Measurements from ENCODE around the gene SCCPDH. TPM values are rescaled to one million over a fixed set of nuclear protein-coding genes. Genes with fewer than 3 reads are reported as not detected.
"Not testable (repeated sequence)": the region's sequence is repeated elsewhere in the genome, so short reads cannot be mapped to it uniquely, and the experiment has no call there.

SCCPDH gene
- total and polyA plus RNA-seq, 4 donors: 52.1 to 84.3 (median 78.5) TPM

GRCh38 chr1:246711548-246712003 lies 12.6 kb upstream of the SCCPDH start:
- Histone ChIP-seq H3K36me3 (ENCODE audit: control insufficient read depth in 4 of 4, insufficient read depth in 3 of 4, low read depth in 1 of 4, low read length in 3 of 4) (no peaks in the 10 kb centered on the region), H3K9me3 (ENCODE audit: control insufficient read depth in 4 of 4, low read length in 3 of 4) (no peaks in the 10 kb centered on the region), H3K4me1 (ENCODE audit: control insufficient read depth in 4 of 4, insufficient read depth in 4 of 4, low read length in 3 of 4) (peaks cover 8 to 41% (median 33%) of the 10 kb centered on the region in 4 donors), H3K27ac (ENCODE audit: low read depth in 1 of 2, low read length in 2 of 2) (peak overlapping the region in 1 of 2 donors; percentile 25), H3K27me3 (ENCODE audit: control insufficient read depth in 4 of 4, insufficient read depth in 4 of 4, low read length in 3 of 4) (no peaks in the 10 kb centered on the region), H3K9ac (ENCODE audit: low read depth in 1 of 2, low read length in 2 of 2) (no peak overlapping the region), H3K4me3 (ENCODE audit: low read depth in 1 of 3, low read length in 3 of 3) (no peak overlapping the region)
- 56% methylated on average over 3 of the region's 3 CpGs for WGBS
- DNase-seq (ENCODE audit: low spot score): no peak
- TF ChIP-seq EGR1 (IDR thresholded peaks at IDR 0.05; ENCODE audit: low read depth in 2 of 2): no peak
- TF ChIP-seq RXRA (IDR thresholded peaks at IDR 0.05): peak in 1 of 2 donors; percentile 30
- peak in 1 of 2 donors; percentile 53 for TF ChIP-seq HNF4A (conservative IDR thresholded peaks at IDR 0.05)
- TF ChIP-seq NR2F2 (IDR thresholded peaks at IDR 0.05): no peak
- no peak for TF ChIP-seq TAF1 (conservative IDR thresholded peaks at IDR 0.05)

DNA sequence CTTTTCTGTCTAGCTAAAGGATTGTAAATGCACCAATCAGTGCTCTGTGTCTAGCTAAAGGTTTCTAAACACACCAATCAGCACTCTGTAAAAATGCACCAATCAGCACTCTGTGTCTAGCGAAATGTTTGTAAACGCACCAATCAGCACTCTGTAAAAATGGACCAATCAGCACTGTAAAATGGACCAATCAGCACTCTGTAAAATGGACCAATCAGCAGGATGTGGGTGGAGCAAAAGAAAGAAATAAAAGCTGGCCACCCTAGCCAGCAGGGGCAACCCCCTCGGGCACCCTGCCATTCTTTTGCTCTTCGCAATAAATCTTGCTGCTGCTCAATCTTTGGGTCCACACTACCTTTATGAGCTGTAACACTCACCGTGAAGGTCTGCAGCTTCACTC lies 11.8 kb upstream of the SCCPDH start:
- not testable (repeated sequence) for H3K27ac ChIP-seq (ENCODE audit: low read depth in 1 of 2, low read length in 2 of 2); H3K4me3 ChIP-seq (ENCODE audit: low read depth in 1 of 3, low read length in 3 of 3); DNase-seq (ENCODE audit: low spot score); H3K36me3 ChIP-seq (ENCODE audit: control insufficient read depth in 4 of 4, insufficient read depth in 3 of 4, low read depth in 1 of 4, low read length in 3 of 4); H3K27me3 ChIP-seq (ENCODE audit: control insufficient read depth in 4 of 4, insufficient read depth in 4 of 4, low read length in 3 of 4); H3K9ac ChIP-seq (ENCODE audit: low read depth in 1 of 2, low read length in 2 of 2); H3K9me3 ChIP-seq (ENCODE audit: control insufficient read depth in 4 of 4, low read length in 3 of 4)
- 97% methylated on average over 5 of the region's 5 CpGs for WGBS
- peaks cover 8 to 37% (median 28%) of the 10 kb centered on the region in 4 donors for H3K4me1 ChIP-seq (ENCODE audit: control insufficient read depth in 4 of 4, insufficient read depth in 4 of 4, low read length in 3 of 4)

- H3K36me3 ChIP-seq (ENCODE audit: control insufficient read depth in 4 of 4, insufficient read depth in 3 of 4, low read depth in 1 of 4, low read length in 3 of 4); H3K27me3 ChIP-seq (ENCODE audit: control insufficient read depth in 4 of 4, insufficient read depth in 4 of 4, low read length in 3 of 4); H3K9ac ChIP-seq (ENCODE audit: low read depth in 1 of 2, low read length in 2 of 2); H3K4me3 ChIP-seq (ENCODE audit: low read depth in 1 of 3, low read length in 3 of 3); DNase-seq (ENCODE audit: low spot score); H3K9me3 ChIP-seq (ENCODE audit: control insufficient read depth in 4 of 4, low read length in 3 of 4); H3K4me1 ChIP-seq (ENCODE audit: control insufficient read depth in 4 of 4, insufficient read depth in 4 of 4, low read length in 3 of 4); H3K27ac ChIP-seq (ENCODE audit: low read depth in 1 of 2, low read length in 2 of 2): not testable (repeated sequence)
- 97% methylated on average over 1 of the region's 2 CpGs for WGBS
Observed at GRCh38 chr1:246719361-246719760, 4.8 kb upstream of the SCCPDH start.

GRCh38 chr1:246720814-246721213 lies 3.4 kb upstream of the SCCPDH start:
- H3K9ac ChIP-seq (ENCODE audit: low read depth in 1 of 2, low read length in 2 of 2); H3K36me3 ChIP-seq (ENCODE audit: control insufficient read depth in 4 of 4, insufficient read depth in 3 of 4, low read depth in 1 of 4, low read length in 3 of 4); H3K9me3 ChIP-seq (ENCODE audit: control insufficient read depth in 4 of 4, low read length in 3 of 4); H3K4me3 ChIP-seq (ENCODE audit: low read depth in 1 of 3, low read length in 3 of 3); H3K27me3 ChIP-seq (ENCODE audit: control insufficient read depth in 4 of 4, insufficient read depth in 4 of 4, low read length in 3 of 4); H3K27ac ChIP-seq (ENCODE audit: low read depth in 1 of 2, low read length in 2 of 2); DNase-seq (ENCODE audit: low spot score): not testable (repeated sequence)
- H3K4me1 ChIP-seq (ENCODE audit: control insufficient read depth in 4 of 4, insufficient read depth in 4 of 4, low read length in 3 of 4): peaks cover 2 to 11% (median 7%) of the 10 kb centered on the region in 4 donors
- 93% methylated on average over 7 of the region's 7 CpGs for WGBS

DNA sequence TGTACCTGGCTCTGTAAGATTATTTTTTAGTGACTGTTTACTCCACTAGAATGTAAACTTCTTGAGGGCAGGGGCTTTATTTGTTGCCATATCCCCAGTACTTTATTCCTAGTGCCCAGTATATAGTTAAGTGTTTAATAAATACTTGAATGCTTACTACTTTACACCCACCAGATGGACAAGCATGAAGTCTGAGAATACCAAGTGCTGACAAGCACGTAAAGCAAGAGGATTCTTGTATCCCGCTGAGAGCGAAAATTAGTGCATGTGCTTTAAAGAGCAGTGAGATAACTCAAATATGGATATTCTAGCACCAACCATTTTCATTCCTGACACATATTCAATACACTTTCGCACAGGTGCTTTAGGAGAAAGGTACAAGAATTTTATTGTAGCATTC lies 1.5 kb upstream of the SCCPDH start:
- H3K4me1 ChIP-seq (ENCODE audit: control insufficient read depth in 4 of 4, insufficient read depth in 4 of 4, low read length in 3 of 4): peaks cover 2 to 27% (median 25%) of the 10 kb centered on the region in 4 donors
- H3K36me3 ChIP-seq (ENCODE audit: control insufficient read depth in 4 of 4, insufficient read depth in 3 of 4, low read depth in 1 of 4, low read length in 3 of 4): peaks cover 0 to 5% (median 0%) of the 10 kb centered on the region in 4 donors
- H3K27ac ChIP-seq (ENCODE audit: low read depth in 1 of 2, low read length in 2 of 2): no peak overlapping the region
- H3K27me3 ChIP-seq (ENCODE audit: control insufficient read depth in 4 of 4, insufficient read depth in 4 of 4, low read length in 3 of 4): no peaks in the 10 kb centered on the region
- no peak for DNase-seq (ENCODE audit: low spot score)
- no peak overlapping the region for H3K9ac ChIP-seq (ENCODE audit: low read depth in 1 of 2, low read length in 2 of 2)
- no peak overlapping the region for H3K4me3 ChIP-seq (ENCODE audit: low read depth in 1 of 3, low read length in 3 of 3)
- H3K9me3 ChIP-seq (ENCODE audit: control insufficient read depth in 4 of 4, low read length in 3 of 4): no peaks in the 10 kb centered on the region
- 99% methylated on average over 4 of the region's 4 CpGs for WGBS
- TF ChIP-seq, protein P1, sequence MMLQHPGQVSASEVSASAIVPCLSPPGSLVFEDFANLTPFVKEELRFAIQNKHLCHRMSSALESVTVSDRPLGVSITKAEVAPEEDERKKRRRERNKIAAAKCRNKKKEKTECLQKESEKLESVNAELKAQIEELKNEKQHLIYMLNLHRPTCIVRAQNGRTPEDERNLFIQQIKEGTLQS (IDR thresholded peaks at IDR 0.05): no peak
- TF ChIP-seq GABPA (IDR thresholded peaks at IDR 0.05 in 1 of 2, conservative IDR thresholded peaks at IDR 0.05 in 1 of 2) (no peak), TAF1 (conservative IDR thresholded peaks at IDR 0.05) (no peak), YY1 (IDR thresholded peaks at IDR 0.05) (no peak), HNF4A (conservative IDR thresholded peaks at IDR 0.05) (no peak), SP1 (IDR thresholded peaks at IDR 0.05) (no peak), JUND (IDR thresholded peaks at IDR 0.05) (no peak), EGR1 (IDR thresholded peaks at IDR 0.05; ENCODE audit: low read depth in 2 of 2) (no peak), RXRA (IDR thresholded peaks at IDR 0.05) (no peak), FOXA2 (IDR thresholded peaks at IDR 0.05) (no peak), CTCF (IDR thresholded peaks at IDR 0.05; ENCODE audit: low read depth, low read length, missing input control) (no peak)
- TF ChIP-seq, protein P2, sequence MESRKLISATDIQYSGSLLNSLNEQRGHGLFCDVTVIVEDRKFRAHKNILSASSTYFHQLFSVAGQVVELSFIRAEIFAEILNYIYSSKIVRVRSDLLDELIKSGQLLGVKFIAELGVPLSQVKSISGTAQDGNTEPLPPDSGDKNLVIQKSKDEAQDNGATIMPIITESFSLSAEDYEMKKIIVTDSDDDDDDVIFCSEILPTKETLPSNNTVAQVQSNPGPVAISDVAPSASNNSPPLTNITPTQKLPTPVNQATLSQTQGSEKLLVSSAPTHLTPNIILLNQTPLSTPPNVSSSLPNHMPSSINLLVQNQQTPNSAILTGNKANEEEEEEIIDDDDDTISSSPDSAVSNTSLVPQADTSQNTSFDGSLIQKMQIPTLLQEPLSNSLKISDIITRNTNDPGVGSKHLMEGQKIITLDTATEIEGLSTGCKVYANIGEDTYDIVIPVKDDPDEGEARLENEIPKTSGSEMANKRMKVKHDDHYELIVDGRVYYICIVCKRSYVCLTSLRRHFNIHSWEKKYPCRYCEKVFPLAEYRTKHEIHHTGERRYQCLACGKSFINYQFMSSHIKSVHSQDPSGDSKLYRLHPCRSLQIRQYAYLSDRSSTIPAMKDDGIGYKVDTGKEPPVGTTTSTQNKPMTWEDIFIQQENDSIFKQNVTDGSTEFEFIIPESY (IDR thresholded peaks at IDR 0.05): no peak
- TF ChIP-seq, protein P3, sequence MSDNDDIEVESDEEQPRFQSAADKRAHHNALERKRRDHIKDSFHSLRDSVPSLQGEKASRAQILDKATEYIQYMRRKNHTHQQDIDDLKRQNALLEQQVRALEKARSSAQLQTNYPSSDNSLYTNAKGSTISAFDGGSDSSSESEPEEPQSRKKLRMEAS (IDR thresholded peaks at IDR 0.05): no peak

Measured in liver (tissue), 9 donors.